Epithelial cell of esophagus (primary cell): ENCODE results near the gene COL2A1.
A peak's percentile ranks its signal among the peaks of the same experiment; 100 is the strongest.

ENCODE experiments used
- DNase-seq: peaks from one replicate; pipeline ENCODE4 v3.0.0; 2010; ENCODE audit warnings: low read depth
- H3K4me3 ChIP-seq: 2 replicates; pipeline ENCODE4 v1.5.1; 2011; ENCODE audit warnings: mild to moderate bottlenecking, low read length, control low read depth
- TF ChIP-seq, protein P1 (sequence below): IDR thresholded peaks from 2 replicates; pipeline ENCODE4 v1.5.1; 2011; ENCODE audit warnings: low read depth, mild to moderate bottlenecking, low read length, control low read depth, inconsistent platforms; ENCODE audit not compliant: insufficient read depth; ENCODE audit errors: missing control alignments

The COL2A1 gene

DNA sequence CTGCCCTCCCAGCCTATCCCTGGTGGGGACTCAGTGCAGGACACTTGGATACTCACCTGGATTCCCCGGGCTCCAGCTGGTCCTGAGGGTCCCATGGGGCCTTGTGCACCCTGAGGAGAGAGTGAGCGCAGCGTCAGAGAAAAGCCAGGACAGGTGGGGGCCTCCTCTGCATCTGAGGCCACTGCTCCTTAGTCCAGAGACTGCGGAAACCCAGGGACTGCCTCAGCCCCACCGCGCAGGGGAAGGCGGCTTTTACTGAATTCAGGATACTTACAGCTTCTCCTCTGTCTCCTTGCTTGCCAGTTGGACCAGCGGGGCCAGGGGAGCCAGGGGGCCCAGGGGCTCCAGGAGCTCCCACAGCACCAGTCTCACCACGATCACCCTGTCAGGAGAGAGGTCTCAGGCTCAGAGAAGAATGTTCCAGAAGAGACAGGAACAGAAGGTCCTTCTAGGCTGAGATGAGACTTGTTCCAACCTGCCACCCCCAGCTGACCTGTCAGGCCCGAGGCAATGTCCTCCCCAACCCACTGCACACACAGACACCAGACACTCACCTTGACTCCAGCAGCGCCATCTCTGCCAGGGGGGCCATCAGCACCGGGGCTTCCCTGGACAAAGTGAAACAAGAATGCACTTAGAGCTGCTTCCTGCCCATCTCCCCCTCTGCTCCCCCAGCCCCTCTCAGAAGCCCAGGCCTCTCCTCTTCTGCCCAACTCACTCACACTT is 27.1 kb downstream of the COL2A1 start:
- TF ChIP-seq, protein P1, sequence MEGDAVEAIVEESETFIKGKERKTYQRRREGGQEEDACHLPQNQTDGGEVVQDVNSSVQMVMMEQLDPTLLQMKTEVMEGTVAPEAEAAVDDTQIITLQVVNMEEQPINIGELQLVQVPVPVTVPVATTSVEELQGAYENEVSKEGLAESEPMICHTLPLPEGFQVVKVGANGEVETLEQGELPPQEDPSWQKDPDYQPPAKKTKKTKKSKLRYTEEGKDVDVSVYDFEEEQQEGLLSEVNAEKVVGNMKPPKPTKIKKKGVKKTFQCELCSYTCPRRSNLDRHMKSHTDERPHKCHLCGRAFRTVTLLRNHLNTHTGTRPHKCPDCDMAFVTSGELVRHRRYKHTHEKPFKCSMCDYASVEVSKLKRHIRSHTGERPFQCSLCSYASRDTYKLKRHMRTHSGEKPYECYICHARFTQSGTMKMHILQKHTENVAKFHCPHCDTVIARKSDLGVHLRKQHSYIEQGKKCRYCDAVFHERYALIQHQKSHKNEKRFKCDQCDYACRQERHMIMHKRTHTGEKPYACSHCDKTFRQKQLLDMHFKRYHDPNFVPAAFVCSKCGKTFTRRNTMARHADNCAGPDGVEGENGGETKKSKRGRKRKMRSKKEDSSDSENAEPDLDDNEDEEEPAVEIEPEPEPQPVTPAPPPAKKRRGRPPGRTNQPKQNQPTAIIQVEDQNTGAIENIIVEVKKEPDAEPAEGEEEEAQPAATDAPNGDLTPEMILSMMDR, result no peak
- no peak overlapping the region for H3K4me3 ChIP-seq

DNA sequence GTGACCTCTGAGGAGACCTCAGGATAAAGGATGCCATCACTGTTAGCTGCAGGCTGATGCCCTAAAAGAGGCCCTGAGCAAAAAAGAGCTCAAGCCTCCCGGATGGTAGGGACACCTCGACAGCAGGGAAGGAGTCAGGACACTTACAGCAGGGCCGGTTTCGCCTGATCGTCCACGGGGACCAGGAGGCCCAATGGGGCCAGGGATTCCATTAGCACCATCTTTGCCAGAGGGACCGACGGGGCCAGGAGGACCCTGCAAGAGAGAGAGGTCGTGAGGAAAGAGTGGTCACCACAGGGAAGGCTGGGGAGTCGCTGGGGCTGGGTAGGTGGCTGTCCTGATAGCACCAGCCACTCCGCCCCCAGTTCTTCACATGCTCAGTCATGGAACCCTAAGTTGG is 28.5 kb downstream of the COL2A1 start:
- TF ChIP-seq, protein P1, result no peak
- no peak for DNase-seq
- H3K4me3 ChIP-seq, result no peak overlapping the region

More for the DNA sequence above, 27.1 kb downstream of the COL2A1 start:
- peak; percentile 75 for DNase-seq

DNA sequence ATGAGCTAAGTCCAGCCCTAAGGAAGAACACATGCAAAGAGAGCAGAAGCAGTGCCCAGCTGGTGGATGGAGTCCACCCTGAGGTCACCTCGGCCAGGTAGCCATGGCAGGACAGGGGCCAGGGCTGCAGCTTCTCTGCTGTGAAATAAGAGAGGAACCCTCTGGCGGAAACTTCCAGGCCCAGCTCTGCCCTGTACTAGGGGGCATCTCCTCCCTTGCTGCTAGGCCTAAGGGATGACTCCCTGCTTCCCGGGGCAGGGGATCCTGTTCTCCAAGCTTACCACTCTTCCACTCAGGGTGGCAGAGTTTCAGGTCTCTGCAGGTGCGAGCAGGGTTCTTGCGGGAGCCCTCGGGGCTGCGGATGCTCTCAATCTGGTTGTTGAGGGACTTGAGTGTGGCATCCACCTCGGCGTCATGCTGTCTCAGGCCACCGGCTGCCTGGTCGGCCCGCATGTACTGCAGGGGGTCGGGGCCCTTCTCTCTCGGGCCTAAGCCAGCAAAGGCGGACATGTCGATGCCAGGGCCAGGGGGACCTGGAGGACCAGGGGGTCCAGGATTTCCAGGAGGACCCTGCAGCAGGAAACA is 29.1 kb downstream of the COL2A1 start:
- H3K4me3 ChIP-seq, result no peak overlapping the region
- DNase-seq, result no peak
- TF ChIP-seq, protein P1, result no peak

DNA sequence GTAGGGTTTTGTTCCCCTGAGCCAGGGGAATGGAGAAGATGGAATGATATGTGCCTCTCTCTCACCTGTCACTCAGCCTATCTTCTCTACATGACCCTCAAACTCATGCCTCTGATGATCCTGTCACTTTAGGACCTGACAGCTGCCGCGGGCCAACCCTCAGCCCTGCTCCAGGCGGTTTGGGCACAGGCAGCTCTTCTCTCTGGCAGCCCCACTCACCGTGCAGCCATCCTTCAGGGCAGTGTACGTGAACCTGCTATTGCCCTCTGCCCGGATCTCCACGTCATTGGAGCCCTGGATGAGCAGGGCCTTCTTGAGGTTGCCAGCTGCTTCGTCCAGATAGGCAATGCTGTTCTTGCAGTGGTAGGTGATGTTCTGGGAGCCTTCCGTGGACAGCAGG is 30.4 kb downstream of the COL2A1 start:
- no peak overlapping the region for H3K4me3 ChIP-seq
- no peak for DNase-seq
- TF ChIP-seq, protein P1, result no peak

DNA sequence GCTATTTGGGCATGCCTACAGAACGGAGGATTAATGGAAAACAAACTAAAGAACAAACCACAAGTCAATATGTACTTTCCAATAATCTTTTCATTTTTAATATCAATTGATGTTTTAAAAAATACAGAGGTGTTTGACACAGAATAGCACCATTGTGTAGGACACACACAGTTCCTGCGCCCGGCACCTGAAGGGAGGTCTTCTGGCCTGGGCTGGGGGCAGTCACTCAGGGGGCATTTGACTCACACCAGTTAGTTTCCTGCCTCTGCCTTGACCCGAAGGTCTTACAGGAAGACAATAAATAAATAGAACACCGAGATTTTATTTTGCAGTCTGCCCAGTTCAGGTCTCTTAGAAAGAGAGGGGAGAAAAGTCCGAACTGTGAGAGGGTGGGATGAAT is 31.4 kb downstream of the COL2A1 start:
- TF ChIP-seq, protein P1, result no peak
- DNase-seq, result no peak
- no peak overlapping the region for H3K4me3 ChIP-seq

DNA sequence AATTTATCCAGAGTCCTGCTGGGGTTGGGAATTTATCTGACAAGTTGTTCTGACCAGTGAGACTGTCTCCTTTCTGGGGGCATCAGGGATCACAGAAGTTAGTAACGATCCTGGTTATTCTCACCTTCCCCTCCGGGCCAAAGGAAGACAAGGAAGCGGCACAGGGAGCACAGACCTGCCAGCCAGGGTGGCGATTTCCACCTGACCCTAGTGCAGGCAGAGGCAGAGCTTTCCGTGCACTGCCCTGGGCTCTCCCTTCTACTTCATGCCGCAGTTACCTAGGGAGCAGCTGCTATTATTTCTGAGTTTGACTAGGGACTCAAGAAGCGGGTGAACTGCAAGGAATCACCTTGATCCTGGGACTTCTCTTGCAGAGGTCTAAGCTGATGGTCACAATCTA is 33.4 kb downstream of the COL2A1 start:
- no peak for DNase-seq
- H3K4me3 ChIP-seq, result no peak overlapping the region
- TF ChIP-seq, protein P1, result no peak

DNA sequence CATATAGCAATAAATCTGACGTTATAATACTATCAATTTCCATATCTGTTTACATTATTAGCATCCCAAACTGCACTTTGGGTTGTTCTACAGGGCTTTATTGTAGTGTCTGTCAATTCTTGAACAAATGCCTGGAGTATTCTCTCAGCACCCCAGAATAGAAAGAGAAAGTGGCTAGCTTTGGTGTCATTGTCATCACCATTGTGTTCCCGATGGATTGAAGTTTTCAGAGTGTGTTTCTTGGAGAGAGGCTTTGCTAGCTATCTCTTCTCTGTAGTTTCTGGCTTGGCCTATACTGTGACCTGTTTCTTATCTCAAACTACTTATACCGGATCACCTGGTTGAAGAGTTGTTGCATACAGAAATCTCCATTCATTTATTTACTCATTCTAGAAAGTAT is 34.4 kb downstream of the COL2A1 start:
- DNase-seq, result no peak
- TF ChIP-seq, protein P1, result no peak
- H3K4me3 ChIP-seq, result no peak overlapping the region
